Measurements from ENCODE around the gene PTCH2.
"Not testable (repeated sequence)": the region's sequence is repeated elsewhere in the genome, so short reads cannot be mapped to it uniquely, and the experiment has no call there.

Gene PTCH2

GRCh38 chr1:44801491-44802305 is 41.4 kb downstream of the PTCH2 start:
- no peak for DNase-seq

- DNase-seq: peak; percentile 99
These were observed 43.1 kb downstream of the PTCH2 start, which contains the start of gene PLK3 for GRCh38 chr1:44799770-44800584. Gene PLK3, plus strand, starts transcription at chr1:44800377. Its CDS starts 87 bp downstream, at chr1:44800464.

- DNase-seq: peak; percentile 86
These were observed 44.3 kb downstream of the PTCH2 start for GRCh38 chr1:44798481-44799365.

- not testable (repeated sequence) for DNase-seq
These were observed 45.2 kb downstream of the PTCH2 start for GRCh38 chr1:44797886-44798285.

GRCh38 chr1:44792736-44793502 is 50.1 kb downstream of the PTCH2 start:
- no peak for DNase-seq

- DNase-seq: no peak
These were observed 51.9 kb downstream of the PTCH2 start for GRCh38 chr1:44790968-44791801.

- DNase-seq: no peak
These were observed 54.8 kb downstream of the PTCH2 start, which contains the start of gene BEST4 for GRCh38 chr1:44788120-44788860. Gene BEST4, minus strand, starts transcription at chr1:44788170. Its CDS starts 465 bp downstream, at chr1:44787705.

GRCh38 chr1:44787506-44787905 is 55.5 kb downstream of the PTCH2 start:
- no peak for DNase-seq

GRCh38 chr1:44786841-44787426 is 56.1 kb downstream of the PTCH2 start:
- DNase-seq: no peak

- DNase-seq: peak; percentile 43
These were observed 56.8 kb downstream of the PTCH2 start for GRCh38 chr1:44786138-44786840.

- DNase-seq: no peak
These were observed 57.4 kb downstream of the PTCH2 start for GRCh38 chr1:44785501-44786137.

- no peak for DNase-seq
These were observed 58.0 kb downstream of the PTCH2 start for GRCh38 chr1:44785029-44785380.

GRCh38 chr1:44784094-44785028 is 58.7 kb downstream of the PTCH2 start:
- DNase-seq: peak; percentile 25

- peak; percentile 35 for DNase-seq
These were observed 59.4 kb downstream of the PTCH2 start for GRCh38 chr1:44783697-44784093.

GRCh38 chr1:44780583-44781121 is 62.4 kb downstream of the PTCH2 start:
- DNase-seq: no peak

- DNase-seq: no peak
These were observed 64.1 kb downstream of the PTCH2 start for GRCh38 chr1:44778705-44779576.

All from NCI-H1092 treated with DMSO at 0.1 percent for 48 hours (cell line).